Measurements from ENCODE around the gene PHF24. TPM values are rescaled to one million over a fixed set of nuclear protein-coding genes. Genes with fewer than 3 reads are reported as not detected.
"Not testable (repeated sequence)": the region's sequence is repeated elsewhere in the genome, so short reads cannot be mapped to it uniquely, and the experiment has no call there.

The PHF24 gene
- total RNA-seq, 1 donor from 2014 or later: 0.30 TPM

GRCh38 chr9:34948451-34948850, 9.6 kb upstream of the PHF24 start:
- H3K27ac Mint-ChIP-seq (ENCODE audit: unreplicated experiment): no peak overlapping the region
- peaks cover 2% of the 10 kb centered on the region for H3K9me3 Mint-ChIP-seq (ENCODE audit: low read depth)
- no peak for TF ChIP-seq CTCF (IDR thresholded peaks at IDR 0.05)
- H3K4me1 Mint-ChIP-seq (ENCODE audit: low read depth): no peaks in the 10 kb centered on the region
- no peaks in the 10 kb centered on the region for H3K36me3 Mint-ChIP-seq (ENCODE audit: low read depth)
- no peak overlapping the region for H3K4me3 Mint-ChIP-seq (ENCODE audit: unreplicated experiment)
- peaks cover 64% of the 10 kb centered on the region for H3K27me3 Mint-ChIP-seq (ENCODE audit: low read depth)
- no peak for DNase-seq (ENCODE audit: low spot score)

GRCh38 chr9:34954225-34954624, 3.9 kb upstream of the PHF24 start:
- no peak for TF ChIP-seq CTCF (IDR thresholded peaks at IDR 0.05)
- H3K4me1 Mint-ChIP-seq (ENCODE audit: low read depth): no peaks in the 10 kb centered on the region
- peaks cover 2% of the 10 kb centered on the region for H3K9me3 Mint-ChIP-seq (ENCODE audit: low read depth)
- no peak for DNase-seq (ENCODE audit: low spot score)
- no peak overlapping the region for H3K4me3 Mint-ChIP-seq (ENCODE audit: unreplicated experiment)
- peaks cover 59% of the 10 kb centered on the region for H3K27me3 Mint-ChIP-seq (ENCODE audit: low read depth)
- no peaks in the 10 kb centered on the region for H3K36me3 Mint-ChIP-seq (ENCODE audit: low read depth)
- H3K27ac Mint-ChIP-seq (ENCODE audit: unreplicated experiment): no peak overlapping the region

- not testable (repeated sequence) for H3K4me3 Mint-ChIP-seq (ENCODE audit: unreplicated experiment); DNase-seq (ENCODE audit: low spot score); H3K9me3 Mint-ChIP-seq (ENCODE audit: low read depth); H3K4me1 Mint-ChIP-seq (ENCODE audit: low read depth); H3K27ac Mint-ChIP-seq (ENCODE audit: unreplicated experiment); H3K36me3 Mint-ChIP-seq (ENCODE audit: low read depth)
- peaks cover 68% of the 10 kb centered on the region for H3K27me3 Mint-ChIP-seq (ENCODE audit: low read depth)
Observed at GRCh38 chr9:34956066-34956465, 2.0 kb upstream of the PHF24 start.

GRCh38 chr9:34956648-34957047, 1.4 kb upstream of the PHF24 start:
- H3K4me3 Mint-ChIP-seq (ENCODE audit: unreplicated experiment): no peak overlapping the region
- peaks cover 67% of the 10 kb centered on the region for H3K27me3 Mint-ChIP-seq (ENCODE audit: low read depth)
- H3K36me3 Mint-ChIP-seq (ENCODE audit: low read depth): no peaks in the 10 kb centered on the region
- H3K27ac Mint-ChIP-seq (ENCODE audit: unreplicated experiment): no peak overlapping the region
- peaks cover 2% of the 10 kb centered on the region for H3K9me3 Mint-ChIP-seq (ENCODE audit: low read depth)
- no peaks in the 10 kb centered on the region for H3K4me1 Mint-ChIP-seq (ENCODE audit: low read depth)
- TF ChIP-seq CTCF (IDR thresholded peaks at IDR 0.05): no peak
- no peak for DNase-seq (ENCODE audit: low spot score)

- no peak for DNase-seq (ENCODE audit: low spot score)
- Mint-ChIP-seq H3K27me3 (ENCODE audit: low read depth) (peaks cover 67% of the 10 kb centered on the region), H3K4me1 (ENCODE audit: low read depth) (no peaks in the 10 kb centered on the region), H3K4me3 (ENCODE audit: unreplicated experiment) (peak overlapping the region; percentile 48), H3K36me3 (ENCODE audit: low read depth) (no peaks in the 10 kb centered on the region), H3K9me3 (ENCODE audit: low read depth) (no peaks in the 10 kb centered on the region), H3K27ac (ENCODE audit: unreplicated experiment) (no peak overlapping the region)
- TF ChIP-seq CTCF (IDR thresholded peaks at IDR 0.05): no peak
Observed at GRCh38 chr9:34958411-34958982, 412 bp downstream of the PHF24 start.

GRCh38 chr9:34959461-34959860, 1.4 kb downstream of the PHF24 start:
- DNase-seq (ENCODE audit: low spot score): no peak
- no peak overlapping the region for H3K4me3 Mint-ChIP-seq (ENCODE audit: unreplicated experiment)

More at GRCh38 chr9:34959461-34959860, 1.4 kb downstream of the PHF24 start:
- TF ChIP-seq CTCF (IDR thresholded peaks at IDR 0.05): no peak
- H3K27ac Mint-ChIP-seq (ENCODE audit: unreplicated experiment): no peak overlapping the region
- peaks cover 71% of the 10 kb centered on the region for H3K27me3 Mint-ChIP-seq (ENCODE audit: low read depth)
- no peaks in the 10 kb centered on the region for H3K9me3 Mint-ChIP-seq (ENCODE audit: low read depth)
- H3K36me3 Mint-ChIP-seq (ENCODE audit: low read depth): no peaks in the 10 kb centered on the region
- no peaks in the 10 kb centered on the region for H3K4me1 Mint-ChIP-seq (ENCODE audit: low read depth)
